HG02970 (cell line): Measurements from ENCODE around the gene CAMSAP2.
A peak's percentile ranks its signal among the peaks of the same experiment; 100 is the strongest.
"Not testable (repeated sequence)": the region's sequence is repeated elsewhere in the genome, so short reads cannot be mapped to it uniquely, and the experiment has no call there.

Source experiments
- ATAC-seq: cut with Tn5 transposase; IDR thresholded peaks from one replicate; pipeline ENCODE4 v1.9.1; 2021; ENCODE audit warnings: mild to moderate bottlenecking, moderate library complexity, moderate number of reproducible peaks; ENCODE audit not compliant: unreplicated experiment, low FRiP score

CAMSAP2 gene

GRCh38 chr1:200738949-200739651 is 407 bp downstream of the CAMSAP2 start:
- ATAC-seq = peak; percentile 60

- ATAC-seq = peak; percentile 10
Measured at GRCh38 chr1:200739702-200740570, 1.2 kb downstream of the CAMSAP2 start.

DNA sequence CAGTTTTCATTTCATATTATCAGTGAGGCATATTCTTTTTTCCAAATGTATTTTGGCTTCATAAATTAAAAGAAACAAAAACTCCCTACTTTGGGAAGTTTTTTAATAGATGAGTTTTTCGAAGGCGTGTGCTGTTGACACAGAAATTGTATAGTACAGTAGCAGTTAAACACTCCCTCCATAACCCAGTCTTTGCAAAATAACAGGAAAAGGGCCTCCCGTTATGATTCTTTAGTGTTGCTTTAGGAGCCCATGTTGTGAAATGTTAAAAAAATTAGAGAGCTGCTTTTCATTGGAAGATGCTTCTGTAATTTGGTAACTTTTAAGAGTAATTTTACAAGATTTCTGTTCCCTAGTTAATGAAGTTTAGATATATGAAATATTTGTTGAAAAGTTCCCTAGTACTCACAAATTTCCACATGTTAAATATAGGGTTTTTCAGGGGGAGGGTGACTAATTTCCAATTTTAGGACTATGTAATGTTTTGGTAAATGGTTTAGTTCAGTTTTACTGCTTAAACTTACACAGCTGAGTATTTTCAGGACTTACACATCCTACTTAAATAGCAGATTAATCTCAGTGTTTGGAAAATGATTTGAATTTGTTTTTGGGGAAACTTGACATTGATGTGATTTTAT is 2.0 kb downstream of the CAMSAP2 start:
- ATAC-seq = no peak

DNA sequence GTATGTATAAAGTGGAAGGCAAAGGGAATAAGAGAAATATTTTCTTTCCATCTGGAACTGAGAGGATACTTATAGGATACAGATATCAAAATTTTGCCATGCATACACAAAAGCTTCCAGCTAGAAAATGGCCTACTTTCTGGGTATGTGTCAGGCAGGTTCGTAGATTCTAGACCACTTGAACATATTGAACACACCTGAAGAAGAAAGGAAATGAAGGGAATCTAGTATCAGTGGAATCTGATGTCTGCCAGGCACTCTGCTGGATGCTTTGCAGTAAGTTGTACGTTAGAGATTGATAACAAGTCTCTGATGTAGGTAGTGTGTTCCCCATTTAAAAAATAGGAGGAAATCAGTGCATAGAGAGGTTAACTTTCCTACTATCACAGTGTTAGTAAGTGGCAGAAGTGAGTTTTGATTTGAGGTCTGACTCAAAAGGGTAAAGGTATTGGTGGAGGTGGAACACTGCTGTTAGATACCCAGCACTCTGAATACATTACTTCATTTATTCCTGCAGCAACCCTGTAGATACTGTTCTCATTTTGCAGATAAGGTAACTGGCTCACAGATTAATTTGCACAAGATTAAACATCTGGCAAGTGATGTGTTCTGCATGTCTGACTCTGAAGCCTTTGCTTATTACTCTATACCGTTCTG is 3.0 kb downstream of the CAMSAP2 start:
- no peak for ATAC-seq

DNA sequence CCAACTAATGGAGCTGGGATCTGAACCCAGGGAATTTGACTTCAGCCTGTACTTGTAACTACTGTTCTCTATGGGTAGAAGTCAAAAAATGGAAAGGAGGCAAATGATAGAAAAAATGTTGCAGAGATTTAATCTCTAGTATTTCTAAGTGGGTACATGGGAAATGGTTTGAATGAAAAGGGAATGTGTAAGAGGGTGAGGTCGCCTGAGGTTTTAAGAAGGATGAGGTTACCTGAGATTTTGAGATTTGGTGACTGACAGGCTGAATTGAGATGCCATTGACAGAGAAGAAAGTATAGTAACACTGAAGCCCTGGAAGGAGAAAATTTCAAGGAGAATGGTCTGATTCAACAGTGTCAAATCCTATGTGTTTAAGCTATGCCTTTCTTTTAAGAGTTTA is 5.5 kb downstream of the CAMSAP2 start:
- ATAC-seq = no peak

- no peak for ATAC-seq
Measured at GRCh38 chr1:200749090-200749489, 10.4 kb downstream of the CAMSAP2 start.

DNA sequence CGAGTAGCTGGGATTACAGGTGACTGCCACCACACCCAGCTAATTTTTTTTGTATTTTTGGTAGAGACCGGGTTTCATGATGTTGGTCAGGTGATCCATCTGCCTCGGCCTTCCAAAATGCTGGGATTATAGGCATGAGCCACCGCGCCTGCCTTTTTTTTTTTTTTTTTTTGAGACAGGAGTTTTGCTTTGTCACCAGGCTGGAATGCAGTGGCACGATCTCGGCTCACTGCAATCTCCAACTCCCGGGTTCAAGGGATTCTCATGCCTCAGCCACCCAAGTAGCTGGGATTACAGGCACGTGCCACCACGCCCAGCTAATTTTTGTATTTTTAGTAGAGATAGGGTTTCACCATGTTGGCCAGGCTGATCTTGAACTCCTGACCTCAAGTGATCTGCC is 12.1 kb downstream of the CAMSAP2 start:
- ATAC-seq = not testable (repeated sequence)

- no peak for ATAC-seq
Measured at GRCh38 chr1:200751717-200752116, 13.0 kb downstream of the CAMSAP2 start.

DNA sequence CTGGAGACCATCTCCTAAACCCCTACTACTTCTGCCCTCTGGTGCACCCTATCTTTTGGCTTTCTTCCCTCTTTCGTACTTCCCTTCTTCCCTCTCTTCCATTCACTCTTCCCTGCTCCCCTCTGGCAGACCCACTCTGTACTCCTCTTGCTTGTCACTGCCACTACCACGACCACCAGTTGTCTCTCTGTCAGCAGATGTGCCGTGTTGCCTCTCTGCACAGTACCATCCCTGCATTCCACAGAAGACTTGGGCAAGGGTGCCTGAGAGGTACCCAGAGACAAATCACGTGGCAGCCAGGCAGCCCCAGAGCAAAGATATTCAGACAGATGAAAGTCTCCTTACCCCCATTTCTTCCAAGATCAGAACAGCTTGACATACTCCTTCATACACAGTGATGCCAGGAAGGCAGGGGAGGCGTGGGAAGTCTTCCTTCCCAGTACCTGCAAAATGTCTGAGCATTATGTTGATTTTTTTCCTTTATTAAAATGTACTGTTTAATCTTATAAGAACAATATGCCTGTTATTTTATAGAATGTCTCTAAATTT is 15.0 kb downstream of the CAMSAP2 start:
- ATAC-seq = no peak

GRCh38 chr1:200755456-200755855 is 16.8 kb downstream of the CAMSAP2 start:
- ATAC-seq = no peak

GRCh38 chr1:200762089-200762488 is 23.4 kb downstream of the CAMSAP2 start:
- no peak for ATAC-seq

DNA sequence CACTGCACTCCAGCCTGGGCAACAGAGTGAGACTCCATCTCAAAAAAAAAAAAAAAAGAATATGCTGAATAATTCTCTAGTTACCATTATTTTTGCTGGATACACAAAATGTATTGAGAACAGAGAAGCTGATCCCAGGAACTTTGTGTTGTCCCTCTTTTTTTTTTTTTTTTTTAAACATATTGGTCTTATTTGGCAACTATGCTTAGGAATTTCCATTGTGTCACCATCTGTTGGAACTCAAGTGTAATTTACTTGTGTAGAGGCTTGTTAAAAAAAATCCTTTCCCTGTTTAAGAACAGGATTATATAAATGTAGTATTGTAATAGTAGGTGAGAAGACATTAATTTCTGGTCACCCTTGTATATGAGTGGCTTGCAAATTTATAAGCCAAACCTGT is 28.6 kb downstream of the CAMSAP2 start:
- ATAC-seq = no peak

GRCh38 chr1:200771625-200772555 is 33.2 kb downstream of the CAMSAP2 start:
- ATAC-seq = no peak

DNA sequence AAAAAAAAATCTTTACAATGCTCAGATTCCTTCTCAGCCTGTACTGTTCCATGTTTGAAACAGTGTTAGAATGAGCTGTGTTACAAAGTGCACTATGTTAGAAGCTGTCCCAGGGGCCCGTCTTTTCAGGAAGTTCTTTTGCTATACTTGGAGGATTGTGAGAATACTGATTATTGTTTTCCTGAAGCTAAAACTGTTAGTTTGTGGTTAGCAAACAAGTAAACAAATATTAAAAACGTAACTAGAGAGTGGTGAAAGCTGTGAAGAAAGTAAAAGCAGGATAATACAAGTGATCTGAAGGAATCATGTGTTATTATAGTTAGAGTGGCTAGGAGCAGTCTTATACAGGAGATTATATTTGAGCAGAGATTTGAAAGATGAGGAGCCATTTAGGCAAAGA is 35.6 kb downstream of the CAMSAP2 start:
- ATAC-seq = no peak

DNA sequence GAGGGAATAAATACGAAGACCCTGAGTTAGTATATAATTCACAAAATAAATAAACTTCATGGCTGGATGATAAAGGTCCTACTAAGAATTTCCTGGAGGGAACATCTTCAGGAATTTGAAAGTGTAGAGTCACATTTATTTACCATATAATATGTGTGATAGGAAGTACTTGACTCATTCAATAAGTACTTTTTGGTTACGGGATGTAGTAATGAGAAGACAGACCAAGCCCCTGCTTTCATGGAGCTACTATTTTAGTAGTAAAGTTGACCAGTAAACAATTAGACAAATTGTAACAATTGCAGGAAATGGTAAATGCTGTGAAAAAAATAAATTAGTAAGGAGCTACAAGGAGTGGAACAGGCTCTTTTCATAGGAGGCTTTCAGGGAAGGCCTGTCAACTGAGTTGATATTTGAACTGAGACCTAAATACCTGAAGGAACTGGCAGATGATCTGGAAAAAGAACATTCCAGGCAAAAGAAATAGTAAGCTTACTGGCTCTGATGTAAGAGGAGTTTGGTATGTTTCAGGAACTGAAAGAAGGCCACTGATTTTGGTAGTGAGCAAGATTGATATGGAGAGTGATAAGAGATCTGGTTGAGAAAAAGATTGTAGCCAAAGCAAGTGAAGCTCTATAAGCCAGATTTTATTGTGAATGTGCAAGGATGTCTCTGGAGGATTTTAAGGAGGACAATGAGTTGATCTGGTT is 36.2 kb downstream of the CAMSAP2 start:
- no peak for ATAC-seq

DNA sequence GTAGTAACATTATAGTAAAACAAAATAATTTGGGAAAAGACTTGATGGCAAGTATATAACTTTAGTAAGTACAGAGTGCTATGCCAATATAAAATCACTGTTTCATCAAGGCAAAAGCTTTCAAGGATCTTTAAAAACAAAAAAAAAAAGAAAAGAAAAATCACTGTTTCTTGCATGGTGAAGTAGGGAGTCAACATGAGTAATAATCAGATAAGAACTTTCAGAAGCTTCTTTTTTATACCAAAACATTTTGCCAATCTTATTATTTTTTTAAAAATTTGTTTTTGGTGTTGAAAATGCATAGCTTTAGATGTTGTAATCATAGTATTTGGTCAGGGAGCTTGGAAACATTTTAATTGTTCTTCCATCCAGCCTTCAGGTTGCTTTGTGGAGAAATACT is 37.2 kb downstream of the CAMSAP2 start:
- no peak for ATAC-seq

- ATAC-seq = no peak
Measured at GRCh38 chr1:200776949-200777348, 38.3 kb downstream of the CAMSAP2 start.

DNA sequence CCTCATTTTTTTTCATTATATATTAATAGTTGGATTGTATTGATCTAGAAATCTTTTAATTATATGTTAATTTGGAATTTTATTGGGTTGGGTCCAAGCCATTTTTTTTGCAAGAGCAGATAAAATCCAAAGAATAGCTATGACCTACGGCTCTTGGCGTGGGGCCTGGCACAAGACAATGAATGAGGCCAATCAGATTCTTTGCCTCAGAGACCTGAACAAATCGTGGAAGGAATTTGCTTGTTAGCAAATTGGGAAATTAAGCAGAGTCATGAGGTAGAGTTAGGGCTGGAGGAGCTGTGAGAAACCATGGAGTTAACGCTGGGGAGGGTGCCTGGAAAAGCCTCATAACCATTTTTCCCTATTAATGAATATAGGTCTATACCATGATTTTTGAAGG is 40.1 kb downstream of the CAMSAP2 start:
- ATAC-seq = no peak

DNA sequence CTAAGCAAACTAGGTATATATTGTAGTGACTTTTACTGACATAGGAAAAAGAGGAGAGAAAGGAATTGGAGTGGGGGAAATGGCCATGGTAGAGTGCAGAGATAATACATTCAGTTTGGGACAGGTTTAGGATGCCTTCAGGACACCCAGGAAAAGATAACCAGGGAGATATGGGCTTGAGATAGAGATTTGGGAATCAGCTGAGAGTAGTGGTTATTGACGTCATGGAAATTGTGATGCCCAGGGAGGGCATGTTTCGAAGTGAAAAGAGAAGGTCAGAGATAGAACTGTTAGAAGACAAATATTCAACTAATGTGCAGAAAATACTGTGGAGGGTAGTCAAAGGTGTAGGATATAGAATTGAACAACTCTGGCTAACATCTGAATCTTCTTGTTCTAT is 40.6 kb downstream of the CAMSAP2 start:
- ATAC-seq = no peak
